Heart left ventricle (tissue), 13 donors: ENCODE data around the gene CCT6A.

Experiments used
- POLR2A ChIP-seq, 2 donors: fragments of 450-650 bp; IDR thresholded peaks; one replicate each; pipeline ENCODE4 v1.6.1; 2017; ENCODE audit warnings: antibody characterized with exemption in 2 of 2, mild to moderate bottlenecking in 2 of 2, moderate library complexity in 2 of 2
- TF ChIP-seq, protein P1 (sequence below), 12 donors: fragments of 200-600 bp; sonication (generic) in 4 of 12; IDR thresholded peaks; one replicate each; pipeline versions ENCODE4 v1.5.0 to v1.8.0; 2018 to 2022; ENCODE audit warnings: antibody characterized with exemption in 12 of 12, mild to moderate bottlenecking in 5 of 12
- donor health status: ischemic (EF 13 %, LVEDD 7.1; RV severe dilation, severe dysfunction).
- donor health status: DM: no; HTN: yes; CAD: no.
- donor health status: DM: no; HTN: no; CAD: no.
- donor health status: ischemic (EF 25% LVEDD 6.9; RV normal size, moderate dysfunction).
- donor health status: ischemic (EF 25% LVEDD 5.7; RV mildly dilated, moderate dysfunction).
- donor health status: ischemic (EF 35%, LVEDD 5.7; RV mildly dilated, moderate dysfunction).
- donor health status: nonischemic (EF 11% LVEDD 7.7; RV severe dilation, severe dysfunction).
- donor health status: DM: yes; HTN: yes; CAD: no.
- donor health status: PGD.
- donor health status: ischemic (EF 29% LVEDD 5.4; RV normal size, mild dysfunction).
- donor health status: nonischemic (EF 23%, LVEDD 6.1; RV moderate dilation, normal function).

DNA sequence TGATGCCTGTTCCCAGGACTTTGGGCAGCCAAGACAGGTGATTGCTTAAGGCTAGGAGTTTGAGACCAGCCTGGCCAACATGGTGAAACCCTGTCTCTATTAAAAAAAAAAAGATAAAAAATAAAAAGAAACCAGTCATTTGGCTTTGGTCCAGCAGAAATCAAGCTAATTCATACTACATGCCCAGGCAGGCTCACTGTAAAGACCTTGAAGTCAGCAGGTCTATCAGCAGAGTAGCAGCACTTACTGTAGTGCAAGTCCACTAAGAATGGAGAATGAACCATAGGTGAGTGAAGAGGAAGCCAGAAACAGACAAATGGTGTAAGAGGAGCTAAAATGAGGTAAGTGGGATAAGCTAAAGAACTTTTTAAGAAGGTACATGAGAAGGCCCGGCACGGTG lies 25.0 kb upstream of the CCT6A start:
- TF ChIP-seq, protein P1, sequence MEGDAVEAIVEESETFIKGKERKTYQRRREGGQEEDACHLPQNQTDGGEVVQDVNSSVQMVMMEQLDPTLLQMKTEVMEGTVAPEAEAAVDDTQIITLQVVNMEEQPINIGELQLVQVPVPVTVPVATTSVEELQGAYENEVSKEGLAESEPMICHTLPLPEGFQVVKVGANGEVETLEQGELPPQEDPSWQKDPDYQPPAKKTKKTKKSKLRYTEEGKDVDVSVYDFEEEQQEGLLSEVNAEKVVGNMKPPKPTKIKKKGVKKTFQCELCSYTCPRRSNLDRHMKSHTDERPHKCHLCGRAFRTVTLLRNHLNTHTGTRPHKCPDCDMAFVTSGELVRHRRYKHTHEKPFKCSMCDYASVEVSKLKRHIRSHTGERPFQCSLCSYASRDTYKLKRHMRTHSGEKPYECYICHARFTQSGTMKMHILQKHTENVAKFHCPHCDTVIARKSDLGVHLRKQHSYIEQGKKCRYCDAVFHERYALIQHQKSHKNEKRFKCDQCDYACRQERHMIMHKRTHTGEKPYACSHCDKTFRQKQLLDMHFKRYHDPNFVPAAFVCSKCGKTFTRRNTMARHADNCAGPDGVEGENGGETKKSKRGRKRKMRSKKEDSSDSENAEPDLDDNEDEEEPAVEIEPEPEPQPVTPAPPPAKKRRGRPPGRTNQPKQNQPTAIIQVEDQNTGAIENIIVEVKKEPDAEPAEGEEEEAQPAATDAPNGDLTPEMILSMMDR (IDR thresholded peaks at IDR 0.05) = no peak
- no peak for TF ChIP-seq POLR2A (IDR thresholded peaks at IDR 0.05)
